GM18502 (cell line): Measurements from ENCODE around the gene SPIN1.

ENCODE experiments used
- ATAC-seq: cut with Tn5 transposase; IDR thresholded peaks from one replicate; pipeline ENCODE4 v1.9.1; 2021; ENCODE audit warnings: mild to moderate bottlenecking; ENCODE audit not compliant: unreplicated experiment, poor library complexity

SPIN1 gene

DNA sequence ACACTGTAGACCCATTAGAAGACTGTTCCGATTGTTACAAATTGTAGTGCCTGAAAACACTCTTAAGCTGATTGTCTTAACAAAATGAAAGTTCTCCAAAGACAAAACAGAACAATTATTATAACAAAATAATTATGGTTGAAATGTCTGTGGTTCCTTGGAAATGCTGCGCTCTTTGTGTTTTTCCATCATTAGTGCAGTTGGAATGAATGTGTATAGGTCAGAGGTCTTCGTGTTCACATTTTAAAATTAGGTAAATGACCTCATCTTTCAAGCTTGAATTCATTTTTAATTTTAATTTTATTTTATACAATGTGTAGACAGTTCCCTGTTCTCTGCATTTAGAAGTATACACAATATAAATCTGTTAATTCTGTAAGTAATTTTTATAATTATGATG lies 90.0 kb downstream of the SPIN1 start:
- ATAC-seq: no peak

GRCh38 chr9:88481933-88482332 lies 93.7 kb downstream of the SPIN1 start:
- ATAC-seq: no peak

DNA sequence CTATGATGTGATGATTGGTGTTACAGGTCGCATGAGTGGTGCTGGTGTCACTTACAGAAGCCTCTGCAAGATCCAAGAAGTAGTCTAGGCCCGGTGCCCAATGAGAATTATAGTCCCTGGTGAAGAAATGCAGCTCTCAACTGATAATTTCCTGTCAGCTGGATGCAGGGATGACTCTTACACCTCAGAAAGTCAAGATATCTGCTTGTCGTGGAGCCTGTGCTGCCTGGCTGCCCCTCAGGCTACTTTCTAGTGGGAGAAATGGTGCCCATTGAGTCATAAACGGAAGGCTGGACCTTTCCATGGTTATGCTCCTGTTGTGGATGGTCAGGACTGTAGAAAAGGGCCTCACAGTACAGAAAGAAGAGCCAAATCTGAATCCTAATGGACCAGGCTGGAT lies 99.9 kb downstream of the SPIN1 start:
- no peak for ATAC-seq

- ATAC-seq: no peak
Measured at GRCh38 chr9:88494983-88495721, 106.9 kb downstream of the SPIN1 start.

- ATAC-seq: no peak
Measured at GRCh38 chr9:88497224-88497623, 109.0 kb downstream of the SPIN1 start.

GRCh38 chr9:88498880-88499279 lies 110.6 kb downstream of the SPIN1 start:
- no peak for ATAC-seq

DNA sequence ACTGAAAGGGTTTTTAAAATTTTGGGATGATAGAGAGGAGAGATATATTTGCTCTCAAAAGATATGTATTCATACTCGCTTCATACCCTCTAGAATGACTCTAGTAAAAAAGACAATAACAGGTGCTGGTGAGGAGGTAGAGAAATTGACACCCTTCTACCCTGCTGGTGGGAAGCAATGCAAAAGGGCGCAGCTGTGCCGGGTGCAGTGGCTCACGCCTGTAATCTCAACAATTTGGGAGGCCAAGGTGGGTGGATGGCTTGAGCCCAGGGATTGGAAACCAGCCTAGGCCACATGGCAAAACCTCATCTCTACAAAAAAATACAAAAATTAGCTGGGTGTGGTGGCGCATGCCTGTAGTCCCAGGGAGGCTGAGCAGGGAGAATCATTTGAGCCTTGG lies 112.8 kb downstream of the SPIN1 start:
- no peak for ATAC-seq

GRCh38 chr9:88502552-88503034 lies 114.3 kb downstream of the SPIN1 start:
- no peak for ATAC-seq

- ATAC-seq: no peak
Measured at GRCh38 chr9:88503081-88503844, 115.0 kb downstream of the SPIN1 start.

DNA sequence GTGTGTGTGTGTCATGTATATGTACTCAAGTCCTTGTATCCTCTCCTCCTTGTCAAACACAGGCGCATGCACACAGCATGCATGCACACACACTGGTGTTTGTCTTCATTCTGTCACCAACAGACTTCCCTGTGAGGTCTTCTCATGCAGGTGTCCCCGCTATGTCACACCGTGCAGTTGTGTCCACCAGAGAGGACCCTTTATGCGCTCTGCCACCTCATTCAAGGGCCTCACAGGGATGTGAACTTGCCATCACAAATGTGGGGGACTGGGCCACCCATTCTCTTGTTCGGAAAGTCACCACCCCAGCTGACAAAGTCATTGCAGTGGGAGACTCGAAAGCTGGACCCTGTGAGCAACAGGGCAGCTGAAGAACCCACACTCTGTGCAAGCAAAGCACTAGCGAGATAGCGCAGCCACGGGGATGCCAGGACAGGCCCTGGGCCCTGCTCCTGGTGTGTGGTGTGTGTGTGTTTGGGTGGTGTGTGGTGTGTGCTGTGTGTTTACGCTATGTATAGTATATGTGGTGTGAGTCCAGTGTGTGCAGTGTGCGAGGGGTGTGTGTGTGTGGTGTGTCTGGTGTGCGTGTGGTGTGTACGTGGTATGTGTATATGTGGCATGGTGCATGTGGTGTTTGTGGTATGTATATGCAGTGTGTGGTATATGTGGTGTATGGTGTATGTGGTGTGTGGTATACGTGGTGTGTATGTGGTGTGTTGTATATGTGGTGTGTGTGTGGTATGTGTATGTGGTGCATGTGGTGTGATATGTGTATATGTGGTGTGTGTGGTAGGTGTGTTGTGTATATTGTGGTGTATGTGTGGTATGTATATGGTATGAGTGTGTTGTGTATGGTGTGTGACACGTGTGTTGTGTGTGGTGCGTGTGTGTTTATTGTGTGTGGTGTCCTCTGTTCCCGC lies 115.9 kb downstream of the SPIN1 start:
- no peak for ATAC-seq

DNA sequence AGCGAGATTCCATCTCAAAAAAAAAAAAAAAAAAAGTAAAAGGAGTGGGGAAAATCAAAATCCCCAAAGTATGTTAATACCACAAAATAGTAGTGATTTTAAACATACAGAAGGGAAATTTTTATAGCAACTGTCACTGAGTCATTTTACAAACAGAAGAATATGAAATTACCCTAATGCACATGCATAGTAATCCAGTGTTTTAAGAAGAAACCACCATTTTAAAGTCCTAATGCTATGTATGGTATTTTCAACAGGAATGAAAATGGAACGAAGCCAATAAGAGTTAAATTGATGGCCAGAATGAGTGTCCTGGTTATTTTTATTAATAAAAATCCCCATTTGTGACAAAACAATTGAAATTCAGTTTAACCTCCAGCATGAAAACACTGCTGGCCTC lies 120.1 kb downstream of the SPIN1 start:
- no peak for ATAC-seq

GRCh38 chr9:88511906-88512305 lies 123.7 kb downstream of the SPIN1 start:
- no peak for ATAC-seq

DNA sequence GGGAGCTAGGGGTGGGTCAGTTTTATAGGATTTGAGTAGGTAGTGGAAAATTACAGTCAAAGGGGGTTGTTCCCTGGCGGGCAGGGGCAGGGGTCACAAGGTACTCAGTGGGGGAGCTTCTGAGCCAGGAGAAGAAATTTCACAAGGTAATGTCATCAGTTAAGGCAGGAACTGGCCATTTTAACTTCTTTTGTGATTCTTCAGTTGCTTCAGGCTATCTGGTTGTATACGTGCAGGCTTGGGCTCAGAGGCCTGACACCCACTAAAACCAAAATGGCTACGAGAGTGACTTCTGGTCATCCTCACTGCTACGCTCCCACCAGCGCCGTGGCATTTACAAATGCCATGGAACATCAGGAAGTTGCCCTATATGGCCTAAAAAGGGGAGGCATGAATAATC lies 126.0 kb downstream of the SPIN1 start:
- ATAC-seq: no peak

DNA sequence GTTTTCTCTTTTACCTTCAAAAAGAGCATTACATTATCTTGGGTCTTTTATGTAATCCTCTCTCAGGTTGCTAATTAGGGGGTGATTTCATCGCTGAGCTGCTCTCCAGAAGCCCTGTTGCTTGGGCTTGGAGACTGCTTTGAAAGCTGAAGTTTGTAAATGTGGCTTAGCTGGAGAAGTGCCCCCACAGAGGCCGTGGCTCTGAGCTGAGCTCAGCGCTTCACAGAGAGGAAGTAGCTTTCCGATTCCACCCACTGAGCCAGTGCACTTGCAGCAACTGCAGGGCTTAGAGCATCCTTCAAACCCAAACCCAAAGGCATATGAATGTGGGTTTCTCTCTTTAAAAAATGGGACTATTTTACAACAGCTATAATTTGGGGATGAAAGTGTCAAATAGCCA lies 133.1 kb downstream of the SPIN1 start:
- ATAC-seq: no peak

GRCh38 chr9:88522360-88522759 lies 134.1 kb downstream of the SPIN1 start:
- ATAC-seq: no peak

- no peak for ATAC-seq
Measured at GRCh38 chr9:88523056-88523455, 134.8 kb downstream of the SPIN1 start.

- no peak for ATAC-seq
Measured at GRCh38 chr9:88524911-88525310, 136.7 kb downstream of the SPIN1 start.

DNA sequence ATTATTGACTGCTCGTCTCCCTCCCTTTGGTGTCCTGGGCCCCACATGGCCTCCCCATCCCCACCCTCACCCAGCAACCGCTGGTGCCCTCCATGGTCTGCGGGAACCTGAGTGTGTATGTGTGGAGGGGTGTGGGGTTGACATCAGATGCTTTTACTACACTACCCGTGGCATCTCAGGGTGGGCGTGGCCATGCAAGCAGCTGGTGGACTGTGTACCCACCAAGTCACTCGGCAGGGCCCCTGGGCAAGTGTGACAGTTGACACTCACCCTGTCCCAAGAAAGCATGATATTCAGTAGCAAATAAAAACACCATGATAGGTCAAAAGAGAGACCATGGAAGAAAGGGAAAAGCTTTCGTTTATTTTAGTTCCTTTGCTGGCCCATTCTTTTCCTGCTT lies 139.4 kb downstream of the SPIN1 start:
- no peak for ATAC-seq
